Left kidney (tissue), 8 donors: ENCODE measurements around the gene SAPCD1. TPM values are rescaled to one million over a fixed set of nuclear protein-coding genes. Genes with fewer than 3 reads are reported as not detected.

ENCODE experiments used
- DNase-seq: peaks from one replicate; pipeline ENCODE4 v3.0.0-alpha.2; 2013
- long read RNA-seq, 8 donors: transcript quantifications; one replicate each; lab custom pipeline, GENCODE V29; 2026
- polyA plus RNA-seq: library from polyadenylated mRNA; unstranded; fragments of 120-200 nt; gene quantifications from one replicate; pipeline ENCODE4 v1.2.1, GENCODE V29; 2013; ENCODE audit not compliant: insufficient read length

Gene SAPCD1
- polyA plus RNA-seq = 16.0 TPM
- long read RNA-seq, donor 1, partial matches to known transcripts = 0 of 1 reads
- long read RNA-seq, donor 1, other reads (novel, unspliced or antisense) = 0 of 1 reads
- long read RNA-seq, donor 2 = 0 reads
- long read RNA-seq, donor 3, partial matches to known transcripts = 0 of 4 reads
- long read RNA-seq, donor 3, other reads (novel, unspliced or antisense) = 0 of 4 reads
- long read RNA-seq, donor 4 = 0 reads
- long read RNA-seq, donor 5 = 0 reads
- long read RNA-seq, donor 6 = 0 reads
- long read RNA-seq, donor 7, partial matches to known transcripts = 0 of 2 reads
- long read RNA-seq, donor 7, other reads (novel, unspliced or antisense) = 0 of 2 reads
- long read RNA-seq, donor 8 = 0 reads

DNA sequence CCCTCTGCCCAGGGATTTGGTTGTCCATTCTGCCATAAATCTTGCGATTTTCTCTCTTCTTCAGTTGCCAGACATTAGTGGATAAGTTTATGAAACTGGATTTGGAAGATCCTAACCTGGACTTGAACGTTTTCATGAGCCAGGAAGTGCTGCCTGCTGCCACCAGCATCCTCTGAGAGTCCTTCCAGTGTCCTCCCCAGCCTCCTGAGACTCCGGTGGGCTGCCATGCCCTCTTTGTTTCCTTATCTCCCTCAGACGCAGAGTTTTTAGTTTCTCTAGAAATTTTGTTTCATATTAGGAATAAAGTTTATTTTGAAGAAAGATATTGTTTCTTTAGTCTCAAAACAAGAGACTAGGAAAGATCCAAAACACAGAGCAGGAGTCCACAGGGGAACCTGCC is at the start of gene SAPCD1:
Gene SAPCD1 (plus strand): TSS at position 301 of the 400 bp plus-strand sequence. CDS start 399 bp downstream, outside the sequence.
- DNase-seq = no peak

DNA sequence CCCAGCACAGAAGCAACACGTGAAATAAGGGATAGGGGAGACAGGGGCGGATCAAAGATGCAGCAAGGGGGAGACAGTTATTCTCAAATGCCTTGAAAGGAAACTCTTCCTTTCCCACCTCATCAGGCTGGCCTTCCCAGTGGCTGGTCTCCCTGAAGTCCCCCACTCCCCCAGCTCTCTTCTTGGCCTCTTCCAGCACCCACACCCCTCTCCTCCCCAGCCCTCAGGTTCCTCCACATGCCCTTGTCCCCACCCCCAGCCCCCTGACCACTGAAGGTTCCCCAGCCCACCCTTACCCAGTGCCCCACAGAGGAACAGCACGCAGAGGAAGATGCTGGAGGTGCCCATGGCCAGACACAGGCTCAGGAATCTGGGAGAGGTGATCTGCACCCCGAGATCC is 49.0 kb upstream of the SAPCD1 start:
- DNase-seq = no peak

DNA sequence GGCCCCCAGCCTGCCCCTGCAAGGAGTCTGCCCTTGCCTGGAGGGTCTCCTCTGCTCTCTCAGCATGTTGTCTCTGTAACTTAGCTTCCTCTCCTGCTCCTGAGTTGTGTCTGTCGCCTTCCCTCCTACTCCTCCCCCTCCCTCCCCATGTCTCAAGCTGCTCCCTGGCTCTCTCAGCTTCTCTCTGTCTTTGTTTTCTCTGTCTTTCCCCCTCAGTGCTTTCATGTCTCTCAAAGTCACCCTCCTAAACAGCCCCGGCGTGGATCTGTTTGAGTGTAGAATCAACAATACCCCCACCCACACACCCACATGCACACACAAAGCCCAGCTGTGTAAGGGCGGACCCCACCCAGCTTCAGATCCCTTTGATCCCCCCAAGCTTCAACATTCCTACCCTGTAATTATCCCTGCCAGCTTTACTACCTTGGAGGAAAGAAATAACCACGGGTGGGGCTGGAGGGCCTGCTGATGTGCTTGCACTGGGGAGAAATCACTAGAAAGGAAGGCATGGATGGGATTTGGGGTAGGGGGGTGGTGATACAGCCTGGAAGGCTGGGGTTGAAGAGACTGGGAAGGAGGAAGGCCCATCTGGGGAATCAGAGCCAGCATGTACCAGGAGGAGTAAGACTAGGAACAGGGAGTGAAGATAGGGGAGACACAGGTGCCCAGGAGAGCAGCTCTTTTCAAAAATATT is 48.3 kb upstream of the SAPCD1 start:
- DNase-seq = peak; percentile 49

DNA sequence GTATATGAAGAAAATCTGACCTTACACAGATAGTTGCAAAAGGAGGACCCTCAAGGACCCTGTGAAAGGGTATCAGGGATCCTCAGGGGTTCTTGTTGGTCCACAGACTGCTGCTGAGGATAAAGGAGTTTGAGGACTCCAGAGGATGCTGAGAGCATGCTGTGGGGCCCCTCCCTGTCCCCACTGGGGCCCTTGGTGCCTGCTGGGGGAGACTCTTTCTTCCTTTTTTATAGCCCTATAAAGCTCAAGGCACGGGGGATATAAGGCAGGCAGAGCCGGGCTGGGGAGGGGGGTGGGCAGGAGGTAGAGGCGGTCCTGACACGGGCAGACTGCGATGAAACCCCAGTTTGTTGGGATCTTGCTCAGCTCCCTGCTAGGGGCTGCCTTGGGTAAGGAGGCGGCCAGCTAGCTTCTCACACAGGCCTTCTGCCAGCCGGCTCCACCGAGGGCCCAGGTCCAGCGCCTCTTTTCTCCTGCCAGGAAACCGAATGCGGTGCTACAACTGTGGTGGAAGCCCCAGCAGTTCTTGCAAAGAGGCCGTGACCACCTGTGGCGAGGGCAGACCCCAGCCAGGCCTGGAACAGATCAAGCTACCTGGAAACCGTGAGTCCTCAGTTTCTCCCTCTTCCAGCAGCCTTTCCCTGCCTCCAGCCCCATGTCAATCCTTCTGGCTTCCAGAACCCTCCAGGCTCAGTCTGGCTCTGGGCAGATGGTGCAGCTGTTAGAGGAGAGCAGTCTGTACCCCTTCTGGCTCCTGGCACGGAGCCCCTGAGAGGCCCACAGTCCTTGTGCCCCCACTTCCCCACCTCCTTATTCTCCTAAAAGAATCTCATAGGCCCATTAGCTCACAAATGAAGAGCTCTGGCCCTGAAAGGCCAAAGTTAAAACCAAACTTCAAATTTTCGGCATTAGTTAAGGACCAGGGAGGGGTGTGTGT is 47.2 kb upstream of the SAPCD1 start, which contains the start of gene LY6G6D:
Gene LY6G6D (plus strand): TSS at position 327 of the 937 bp plus-strand sequence. CDS start 8 bp downstream, at position 335.
- no peak for DNase-seq

DNA sequence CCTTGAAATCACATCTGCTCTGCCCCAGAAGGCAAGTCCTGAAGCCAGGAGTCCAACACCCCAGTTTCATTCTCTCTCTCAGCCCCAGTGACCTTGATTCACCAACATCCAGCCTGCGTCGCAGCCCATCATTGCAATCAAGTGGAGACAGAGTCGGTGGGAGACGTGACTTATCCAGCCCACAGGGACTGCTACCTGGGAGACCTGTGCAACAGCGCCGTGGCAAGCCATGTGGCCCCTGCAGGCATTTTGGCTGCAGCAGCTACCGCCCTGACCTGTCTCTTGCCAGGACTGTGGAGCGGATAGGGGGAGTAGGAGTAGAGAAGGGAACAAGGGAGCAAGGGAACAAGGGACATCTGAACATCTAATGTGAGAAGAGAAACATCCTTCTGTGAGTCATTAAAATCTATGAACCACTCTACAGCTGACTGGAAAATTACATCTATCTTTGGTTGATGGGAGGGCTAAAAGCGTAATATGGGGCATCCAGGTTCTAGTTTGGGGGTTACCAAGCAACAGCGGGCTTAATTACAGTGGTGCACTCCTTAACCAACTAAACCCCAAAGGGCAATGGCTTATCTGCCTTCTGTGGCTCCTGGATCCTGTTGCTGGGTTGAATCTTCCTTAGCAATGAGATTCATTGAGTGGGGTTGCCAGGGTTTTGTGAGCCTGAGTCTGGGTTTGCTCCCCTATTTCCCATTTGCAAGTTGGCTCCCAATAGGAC is 44.8 kb upstream of the SAPCD1 start:
- no peak for DNase-seq

DNA sequence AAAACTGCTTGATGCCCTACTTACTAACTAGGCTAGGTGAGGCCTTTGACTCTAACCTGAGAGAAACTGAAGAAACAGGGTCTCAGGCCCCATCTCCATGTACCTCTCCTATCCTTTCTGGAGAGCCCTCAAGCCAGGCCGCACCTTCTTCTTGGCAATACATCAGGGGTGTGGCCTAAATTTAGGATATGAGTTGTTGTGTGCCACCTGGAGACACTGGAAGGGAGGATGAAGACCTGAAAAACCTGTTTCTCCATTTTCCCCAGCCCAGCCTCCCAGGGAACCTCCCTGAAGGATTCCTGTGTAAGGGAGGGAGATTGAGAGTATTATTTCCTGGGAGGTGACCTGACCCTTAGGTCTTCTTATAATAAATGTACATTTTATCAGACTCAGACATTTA is 44.2 kb upstream of the SAPCD1 start:
- no peak for DNase-seq

DNA sequence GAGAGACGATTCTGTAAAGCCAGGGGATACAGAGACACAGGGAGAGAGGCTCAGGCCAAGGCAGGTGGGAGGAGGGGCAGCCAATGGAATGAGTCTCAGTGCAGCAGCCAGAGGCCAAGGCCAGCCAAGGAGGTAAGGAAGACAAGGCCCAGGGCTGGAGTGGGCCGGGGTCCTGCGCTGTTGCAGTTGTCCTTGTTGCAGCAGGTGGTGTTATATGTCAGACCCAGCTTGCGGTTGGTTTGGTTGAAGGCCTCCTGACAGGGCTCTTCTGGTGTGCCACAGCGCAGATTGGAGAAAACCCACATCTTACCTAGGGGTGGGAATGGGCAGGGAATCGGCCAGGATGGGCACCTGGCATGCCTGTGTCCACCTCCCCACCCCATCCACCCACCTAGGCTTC is 43.5 kb upstream of the SAPCD1 start:
- DNase-seq = no peak

DNA sequence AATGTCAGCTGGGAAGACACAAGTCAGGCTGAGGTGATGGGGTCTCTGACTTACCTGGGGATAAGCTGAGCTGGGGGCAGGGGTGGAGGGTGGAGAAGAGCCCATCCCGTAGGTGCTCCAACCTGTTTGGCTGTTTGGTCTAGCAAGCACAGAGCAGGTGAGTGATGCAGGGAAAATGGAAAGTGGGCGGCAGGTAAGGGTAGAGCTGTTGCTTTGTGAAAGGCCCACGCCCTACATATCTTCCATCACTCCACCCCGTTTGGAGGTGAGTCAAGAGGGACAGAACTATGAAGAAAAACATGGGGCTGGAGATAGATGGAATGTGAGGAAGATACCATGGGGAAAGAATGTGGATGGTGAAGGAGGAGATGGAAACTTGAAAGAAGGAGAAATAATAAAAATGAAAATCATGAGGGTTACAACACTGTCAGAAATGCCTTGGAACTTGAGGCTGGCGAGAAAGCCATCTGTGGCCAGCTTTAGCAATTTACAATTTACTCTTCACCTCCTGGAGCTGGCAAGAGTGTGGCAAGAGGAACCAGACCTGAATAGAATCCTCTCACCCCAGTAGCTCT is 42.2 kb upstream of the SAPCD1 start:
- no peak for DNase-seq

DNA sequence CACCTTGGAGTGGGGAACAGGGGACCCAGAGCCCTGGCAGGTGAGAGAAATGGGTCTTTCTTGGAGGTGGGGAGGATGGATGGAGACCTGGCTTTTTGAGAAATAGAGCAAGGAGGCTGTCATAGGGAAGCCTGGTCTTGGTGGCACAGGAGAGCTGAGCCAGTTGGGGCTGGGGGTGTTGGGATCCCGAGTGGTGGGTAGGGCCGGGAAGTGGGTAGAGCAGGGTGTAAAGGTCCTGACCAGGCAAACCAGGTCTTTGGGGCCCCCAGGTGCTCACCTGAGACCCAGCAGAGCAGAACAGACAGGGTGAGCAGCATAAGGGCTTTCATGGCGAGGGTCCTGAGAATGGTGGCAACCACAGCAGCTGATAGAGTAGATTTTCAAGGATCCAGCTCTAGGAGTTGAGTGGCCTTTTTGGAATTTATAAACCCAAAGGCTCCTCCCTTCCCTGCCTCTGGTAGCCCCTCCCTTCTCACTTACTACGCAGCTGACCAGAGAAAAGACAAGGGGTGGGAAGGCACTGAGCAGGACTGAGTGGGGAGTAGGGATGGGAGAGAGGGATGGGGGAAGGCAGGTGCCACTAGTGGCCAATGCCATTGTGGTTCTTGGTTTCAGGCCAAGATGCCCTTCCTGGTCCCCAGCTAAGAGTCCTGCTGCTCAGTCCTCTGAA is 41.0 kb upstream of the SAPCD1 start, which contains the start of gene LY6G6C:
Gene LY6G6C (minus strand): TSS at position 396 of the 670 bp plus-strand sequence. CDS start 67 bp downstream, at position 329.
- no peak for DNase-seq

DNA sequence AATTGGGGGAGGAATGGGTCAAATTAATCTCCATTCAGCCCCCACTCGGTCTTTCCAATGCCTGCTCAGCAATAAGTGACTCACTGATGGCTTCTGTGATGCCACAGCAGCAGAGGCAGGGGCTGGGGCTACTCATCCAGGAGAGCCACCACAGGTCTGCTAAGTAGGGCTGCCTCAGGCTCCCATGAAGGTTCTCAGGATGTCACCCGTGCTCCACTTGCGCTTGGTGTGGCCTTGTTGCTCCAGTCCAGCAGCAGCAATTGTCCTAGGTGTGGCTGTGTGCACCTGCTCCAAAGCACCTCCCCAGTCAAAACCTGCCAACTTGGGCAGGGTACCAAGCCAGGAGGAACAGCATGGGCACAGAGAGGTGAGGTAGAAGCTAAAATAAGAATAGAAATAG is 40.3 kb upstream of the SAPCD1 start:
- no peak for DNase-seq

DNA sequence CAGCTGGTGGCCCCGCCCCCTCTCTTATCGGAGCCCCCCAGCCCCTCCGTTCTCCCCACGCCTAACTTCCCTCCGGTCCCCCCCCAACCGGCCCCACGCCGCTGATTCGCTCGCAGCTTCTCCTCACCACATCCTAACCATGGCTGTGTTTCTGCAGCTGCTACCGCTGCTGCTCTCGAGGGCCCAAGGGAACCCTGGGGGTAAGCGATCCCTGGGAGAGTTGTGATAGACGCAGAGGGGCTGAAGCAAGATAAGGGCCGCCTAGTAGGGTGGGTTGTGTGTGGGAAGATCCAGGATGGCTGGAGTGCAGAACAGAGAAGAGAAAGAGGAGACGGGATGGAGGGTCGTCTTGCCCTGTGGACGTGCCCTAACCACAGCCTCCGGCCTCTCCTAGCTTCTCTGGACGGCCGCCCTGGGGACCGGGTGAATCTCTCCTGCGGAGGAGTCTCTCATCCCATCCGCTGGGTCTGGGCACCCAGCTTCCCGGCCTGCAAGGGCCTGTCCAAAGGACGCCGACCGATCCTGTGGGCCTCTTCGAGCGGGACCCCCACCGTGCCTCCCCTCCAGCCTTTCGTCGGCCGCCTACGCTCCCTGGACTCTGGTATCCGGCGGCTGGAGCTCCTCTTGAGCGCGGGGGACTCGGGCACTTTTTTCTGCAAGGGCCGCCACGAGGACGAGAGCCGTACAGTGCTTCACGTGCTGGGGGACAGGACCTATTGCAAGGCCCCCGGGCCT is 39.0 kb upstream of the SAPCD1 start, which contains the start of gene MPIG6B:
Gene MPIG6B (plus strand): TSS at position 129 of the 735 bp plus-strand sequence. CDS start 11 bp downstream, at position 140.
- DNase-seq = no peak

DNA sequence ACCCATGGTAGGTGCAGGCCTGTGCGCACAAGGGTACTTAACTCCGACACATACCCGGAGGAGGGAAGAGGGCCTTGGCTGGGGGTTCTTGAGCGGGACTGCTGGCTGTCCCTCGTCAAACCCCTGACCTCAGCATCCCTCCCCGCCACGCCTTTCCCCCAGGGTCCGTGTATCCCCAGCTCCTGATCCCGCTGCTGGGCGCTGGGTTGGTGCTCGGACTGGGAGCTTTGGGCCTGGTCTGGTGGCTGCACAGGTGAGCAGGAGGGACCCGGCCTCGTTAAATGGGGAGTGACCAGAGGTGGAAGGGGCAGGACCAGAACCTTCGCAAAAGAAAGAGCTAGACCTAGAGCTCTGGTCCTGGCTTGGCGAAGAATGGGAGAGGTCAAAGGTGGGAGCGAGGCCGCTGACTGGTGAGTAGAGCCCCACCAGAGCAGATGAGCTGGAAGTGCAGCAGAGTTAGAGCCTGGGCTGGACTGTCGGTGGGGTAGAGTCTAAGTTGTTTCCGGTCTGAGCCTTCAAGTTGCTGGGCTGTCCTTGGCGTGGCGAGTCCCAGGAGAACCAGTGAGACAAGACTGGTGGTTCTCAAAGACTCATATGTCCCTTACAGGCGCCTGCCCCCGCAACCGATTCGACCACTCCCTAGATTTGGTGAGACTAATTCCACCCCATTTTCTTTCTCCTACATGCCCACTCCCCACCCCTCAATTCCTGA is 38.3 kb upstream of the SAPCD1 start:
- DNase-seq = no peak

DNA sequence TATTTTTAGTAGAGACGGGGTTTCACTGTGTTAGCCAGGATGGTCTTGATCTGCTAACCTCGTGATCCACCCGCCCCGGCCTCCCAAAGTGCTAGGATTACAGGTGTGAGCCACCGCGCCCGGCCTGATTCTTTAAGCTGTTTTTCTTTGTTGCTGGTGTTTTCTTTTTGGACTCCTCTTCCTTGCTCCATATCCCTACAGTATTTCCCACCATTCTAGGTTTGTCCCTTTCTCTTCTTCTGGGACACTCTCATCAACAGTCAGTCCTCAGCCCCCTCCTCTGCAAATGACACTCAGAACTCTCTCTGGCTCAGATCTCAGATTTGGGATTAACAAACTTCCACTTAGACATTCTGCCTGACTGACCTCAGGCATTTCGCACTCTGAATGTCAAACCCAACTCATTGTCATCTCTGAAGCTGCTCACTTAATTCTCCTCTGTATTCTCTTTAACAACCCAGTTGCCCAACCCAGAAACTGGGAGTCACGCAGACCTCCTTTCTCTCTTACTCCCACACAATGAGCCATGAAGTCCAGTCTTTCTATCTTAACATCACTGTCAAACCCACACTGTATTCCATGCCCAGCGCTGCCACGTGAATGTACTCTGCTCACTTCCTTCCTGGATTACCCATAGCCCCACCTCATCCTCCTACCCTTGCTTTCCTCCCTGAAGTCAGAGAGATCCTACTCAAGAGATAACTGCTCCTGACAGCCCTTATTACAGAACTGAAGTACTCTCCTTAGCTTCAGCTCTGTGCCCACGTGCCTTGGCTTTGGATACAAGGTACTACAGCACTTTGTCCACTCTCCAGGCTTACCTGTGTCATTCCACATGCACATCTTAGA is 36.7 kb upstream of the SAPCD1 start:
- no peak for DNase-seq

DNA sequence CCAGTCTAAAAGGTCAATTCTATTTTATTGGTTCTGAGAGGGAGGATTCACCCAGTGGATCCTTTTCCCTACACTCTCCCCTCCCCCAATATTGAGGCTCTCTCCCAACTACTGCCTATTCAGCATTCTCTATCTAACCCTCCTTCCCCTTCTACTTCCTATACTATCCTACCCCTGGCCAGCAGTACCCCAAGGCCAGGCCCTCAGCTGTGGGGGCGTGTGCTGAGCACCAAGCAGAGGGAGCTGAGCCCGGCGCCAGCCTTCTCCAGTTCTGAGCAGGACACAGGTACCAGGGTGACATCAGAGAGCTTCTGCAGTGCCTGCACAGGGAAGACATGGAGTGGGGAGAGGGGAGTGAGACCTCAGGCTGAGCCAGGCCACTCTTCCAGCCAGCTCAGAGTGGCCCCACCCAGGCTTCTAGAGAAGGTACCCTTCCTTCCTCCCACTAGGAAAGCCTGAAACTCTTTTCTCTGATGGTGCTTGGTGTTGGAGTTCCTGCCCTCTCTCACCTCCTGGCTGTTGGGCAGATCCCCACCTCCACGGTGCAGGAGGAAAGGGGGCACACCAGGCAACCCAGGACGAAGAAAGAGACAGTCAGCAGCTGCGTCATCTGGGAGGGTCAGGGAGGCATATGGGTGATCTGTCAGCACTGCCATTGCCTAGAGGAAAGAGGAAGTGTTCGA is 35.3 kb upstream of the SAPCD1 start:
- DNase-seq = no peak

DNA sequence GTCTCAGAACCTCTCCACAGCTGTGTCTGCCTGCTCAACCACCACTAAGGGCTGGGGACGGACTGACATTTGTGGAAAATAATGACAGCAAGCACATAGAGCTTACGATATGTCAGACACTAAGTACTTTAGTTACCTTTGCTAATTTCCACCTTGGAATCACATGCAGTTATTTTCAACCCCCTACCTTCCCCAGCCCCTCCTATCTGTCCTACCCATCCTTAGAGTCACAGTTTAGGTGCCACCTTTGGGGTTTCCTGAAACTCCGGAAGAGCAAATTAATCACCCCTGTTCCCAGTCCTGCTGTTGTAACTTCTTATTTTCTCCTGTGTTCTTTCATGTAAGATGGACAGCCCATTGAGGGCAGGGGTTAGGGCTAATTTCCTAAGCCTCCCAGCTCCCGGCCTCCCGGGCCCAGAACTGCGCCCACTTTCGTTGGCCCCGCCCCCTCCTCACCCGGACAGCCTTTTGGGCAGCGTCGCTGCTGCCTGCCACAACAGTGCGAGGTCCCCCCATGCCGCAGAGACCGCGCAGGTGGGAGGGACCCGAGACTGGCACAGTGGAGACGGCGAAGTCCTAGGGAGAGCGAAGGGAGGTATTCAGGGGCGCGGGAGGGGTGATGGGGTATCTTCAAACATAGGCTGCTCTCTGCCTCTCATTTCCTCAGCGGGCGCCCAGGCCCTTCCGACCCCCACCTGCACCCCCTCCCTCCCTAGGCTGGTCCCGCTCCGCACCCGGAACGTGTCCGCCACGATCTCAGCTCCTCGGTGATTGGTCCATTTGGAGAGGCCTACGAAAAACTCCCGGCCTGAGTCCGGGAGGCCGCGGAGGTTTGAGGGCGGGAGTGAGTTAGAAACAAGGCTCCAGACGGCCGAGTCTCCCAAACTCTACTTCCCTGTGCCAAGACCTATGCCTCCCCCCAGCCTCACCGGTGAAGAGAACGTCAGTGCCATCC is 34.5 kb upstream of the SAPCD1 start:
- DNase-seq = no peak
